ENCODE results near the gene MT1HL1. TPM values are rescaled to one million over a fixed set of nuclear protein-coding genes. Genes with fewer than 3 reads are reported as not detected.

The MT1HL1 gene
- polyA plus RNA-seq, 1 donor (not counting 4 experiments of a cell fraction or from before 2014, with no cell fraction given): not detected

GRCh38 chr1:237031480-237031879, 27.2 kb upstream of the MT1HL1 start:
- H3K9me1 ChIP-seq (ENCODE audit: control insufficient read depth, extremely low read depth, insufficient read depth, low read length): no peaks in the 10 kb centered on the region
- no peaks in the 10 kb centered on the region for H3K27me3 ChIP-seq (ENCODE audit: control insufficient read depth, extremely low read depth, insufficient read depth, low read length)
- no peak overlapping the region for H2AFZ ChIP-seq (ENCODE audit: control insufficient read depth, low read length)
- DNase-seq (ENCODE audit: low read depth, low spot score) (no peak), FAIRE-seq (no peak)
- dilution Hi-C loops (cut with MboI; ENCODE audit: extremely low pct_ligation_motif_present, low sequenced_read_pairs): no loop called here
- H3K9me3 ChIP-seq (ENCODE audit: control insufficient read depth, low read depth, low read length): no peaks in the 10 kb centered on the region
- no peaks in the 10 kb centered on the region for H4K20me1 ChIP-seq (ENCODE audit: control insufficient read depth, extremely low read depth, insufficient read depth, low read length)
- H3K9ac ChIP-seq (ENCODE audit: control insufficient read depth, extremely low read depth, insufficient read depth, low read length): no peak overlapping the region
- TF ChIP-seq CTCF (optimal IDR thresholded peaks at IDR 0.05 in 1 of 3, IDR thresholded peaks at IDR 0.05 in 1 of 3, conservative IDR thresholded peaks at IDR 0.05 in 1 of 3; ENCODE audit: extremely low read depth in 1 of 3, insufficient read depth in 2 of 3, low read length in 3 of 3): no peak
- no peak for TF ChIP-seq EZH2 (IDR thresholded peaks at IDR 0.05; ENCODE audit: low read length)
- H3K27ac ChIP-seq (ENCODE audit: control insufficient read depth, insufficient read depth, low read length): no peak overlapping the region
- no peaks in the 10 kb centered on the region for H3K79me2 ChIP-seq (ENCODE audit: control insufficient read depth, insufficient read depth, low read length)
- no peaks in the 10 kb centered on the region for H3K4me1 ChIP-seq (ENCODE audit: control insufficient read depth, extremely low read depth, insufficient read depth, low read length)
- H3K4me3 ChIP-seq (ENCODE audit: control insufficient read depth in 2 of 3, extremely low read depth in 1 of 3, insufficient read depth in 2 of 3, low read depth in 1 of 3, low read length in 3 of 3): no peak overlapping the region
- H3K36me3 ChIP-seq (ENCODE audit: control insufficient read depth in 2 of 2, extremely low read depth in 1 of 2, insufficient read depth in 2 of 2, low read length in 2 of 2): no peaks in the 10 kb centered on the region
- H3K4me2 ChIP-seq (ENCODE audit: control insufficient read depth, extremely low read depth, insufficient read depth, low read depth, low read length): no peak overlapping the region

GRCh38 chr1:237029850-237030535, 25.8 kb upstream of the MT1HL1 start:
- H2AFZ ChIP-seq (ENCODE audit: control insufficient read depth, low read length): no peak overlapping the region
- DNase-seq (ENCODE audit: low read depth, low spot score): no peak
- dilution Hi-C loops (cut with MboI; ENCODE audit: extremely low pct_ligation_motif_present, low sequenced_read_pairs): no loop called here
- H3K27ac ChIP-seq (ENCODE audit: control insufficient read depth, insufficient read depth, low read length): no peak overlapping the region
- no peak for FAIRE-seq
- H3K9ac ChIP-seq (ENCODE audit: control insufficient read depth, extremely low read depth, insufficient read depth, low read length): no peak overlapping the region
- TF ChIP-seq EZH2 (IDR thresholded peaks at IDR 0.05; ENCODE audit: low read length) (no peak), CTCF (optimal IDR thresholded peaks at IDR 0.05 in 1 of 3, IDR thresholded peaks at IDR 0.05 in 1 of 3, conservative IDR thresholded peaks at IDR 0.05 in 1 of 3; ENCODE audit: extremely low read depth in 1 of 3, insufficient read depth in 2 of 3, low read length in 3 of 3) (no peak)
- no peaks in the 10 kb centered on the region for H3K9me3 ChIP-seq (ENCODE audit: control insufficient read depth, low read depth, low read length)
- H3K4me1 ChIP-seq (ENCODE audit: control insufficient read depth, extremely low read depth, insufficient read depth, low read length): no peaks in the 10 kb centered on the region
- H4K20me1 ChIP-seq (ENCODE audit: control insufficient read depth, extremely low read depth, insufficient read depth, low read length): no peaks in the 10 kb centered on the region
- H3K4me2 ChIP-seq (ENCODE audit: control insufficient read depth, extremely low read depth, insufficient read depth, low read depth, low read length): no peak overlapping the region
- no peak overlapping the region for H3K4me3 ChIP-seq (ENCODE audit: control insufficient read depth in 2 of 3, extremely low read depth in 1 of 3, insufficient read depth in 2 of 3, low read depth in 1 of 3, low read length in 3 of 3)
- no peaks in the 10 kb centered on the region for H3K79me2 ChIP-seq (ENCODE audit: control insufficient read depth, insufficient read depth, low read length)
- no peaks in the 10 kb centered on the region for H3K9me1 ChIP-seq (ENCODE audit: control insufficient read depth, extremely low read depth, insufficient read depth, low read length)
- no peaks in the 10 kb centered on the region for H3K27me3 ChIP-seq (ENCODE audit: control insufficient read depth, extremely low read depth, insufficient read depth, low read length)
- H3K36me3 ChIP-seq (ENCODE audit: control insufficient read depth in 2 of 2, extremely low read depth in 1 of 2, insufficient read depth in 2 of 2, low read length in 2 of 2): no peaks in the 10 kb centered on the region

All from keratinocyte (primary cell).